Skin of body (tissue), 2 donors: ENCODE results near the gene EML1. TPM values are rescaled to one million over a fixed set of nuclear protein-coding genes. Genes with fewer than 3 reads are reported as not detected.

ENCODE experiments used
- DNase-seq: peaks from one replicate; lab custom pipeline; 2025; lab: John Stamatoyannopoulos, UW
- total RNA-seq: library from RNA; depleted of rRNA; stranded (reverse); fragments of >200 nt; gene quantifications from one replicate; pipeline ENCODE4 v1.2.3, GENCODE V29; 2014

EML1 gene
- total RNA-seq, 1 donor from 2014 or later, result 39.1 TPM

GRCh38 chr14:99961826-99962518 lies 168.8 kb downstream of the EML1 start:
- DNase-seq, result no peak

GRCh38 chr14:99964979-99965378 lies 171.8 kb downstream of the EML1 start:
- DNase-seq, result no peak

GRCh38 chr14:99966037-99966835 lies 173.0 kb downstream of the EML1 start:
- DNase-seq, result no peak

- no peak for DNase-seq
These were observed 173.7 kb downstream of the EML1 start for GRCh38 chr14:99966912-99967311.

GRCh38 chr14:99968191-99968920 lies 175.1 kb downstream of the EML1 start:
- peak; percentile 32 for DNase-seq

GRCh38 chr14:99968941-99969340 lies 175.7 kb downstream of the EML1 start:
- no peak for DNase-seq

- DNase-seq, result no peak
These were observed 176.6 kb downstream of the EML1 start for GRCh38 chr14:99969673-99970322.

- peak; percentile 79 for DNase-seq
These were observed 178.1 kb downstream of the EML1 start for GRCh38 chr14:99971087-99971940.

GRCh38 chr14:99971941-99972747 lies 178.9 kb downstream of the EML1 start:
- DNase-seq, result no peak

- DNase-seq, result no peak
These were observed 179.7 kb downstream of the EML1 start for GRCh38 chr14:99972748-99973466.

GRCh38 chr14:99975190-99975589 lies 182.0 kb downstream of the EML1 start:
- DNase-seq, result no peak

GRCh38 chr14:99976021-99976420 lies 182.8 kb downstream of the EML1 start:
- no peak for DNase-seq

- no peak for DNase-seq
These were observed 183.5 kb downstream of the EML1 start for GRCh38 chr14:99976681-99977080.

GRCh38 chr14:99980299-99980698 lies 187.1 kb downstream of the EML1 start:
- no peak for DNase-seq

GRCh38 chr14:99981806-99982205 lies 188.6 kb downstream of the EML1 start:
- no peak for DNase-seq

- DNase-seq, result peak; percentile 62
These were observed 189.5 kb downstream of the EML1 start for GRCh38 chr14:99982537-99983250.

- no peak for DNase-seq
These were observed 190.2 kb downstream of the EML1 start for GRCh38 chr14:99983251-99984015.

- DNase-seq, result no peak
These were observed 190.8 kb downstream of the EML1 start for GRCh38 chr14:99984036-99984435.
